H1 (cell line): ENCODE data around the gene TWSG1. TPM values are rescaled to one million over a fixed set of nuclear protein-coding genes. Genes with fewer than 3 reads are reported as not detected.

ENCODE experiments used
- CTCF ChIA-PET: fragments of 300-600 bp; sonication (Branson Sonifier 250); formaldehyde crosslinking; loops from one replicate; lab custom pipeline; 2021; ENCODE audit not compliant: partially characterized antibody; lab: Charles Lee
- POLR2A ChIA-PET: fragments of 300-600 bp; sonication (Branson Sonifier 250); formaldehyde crosslinking; loops from one replicate; lab custom pipeline; 2021; ENCODE audit warnings: inconsistent platforms; ENCODE audit not compliant: partially characterized antibody; lab: Charles Lee
- DNase-seq, 2 experiments: peaks; one replicate each; pipeline versions ENCODE4 v3.0.0 to v3.0.0-alpha.2; 2010 to 2022; ENCODE audit warnings: low spot score in 2 of 2, low read depth in 1 of 2, mixed read lengths in 1 of 2
- FAIRE-seq: peaks from 2 replicates; lab custom pipeline; 2011; peaks lifted over from hg19 to GRCh38; lab: Jason Lieb, UNC
- H2AFZ ChIP-seq: 2 replicates; pipeline ENCODE4 v1.8.1; 2012; ENCODE audit warnings: low read length, inconsistent platforms
- H2AK5ac ChIP-seq: 2 replicates; pipeline ENCODE4 v1.6.1; 2013; ENCODE audit warnings: low read depth, low read length
- H2BK120ac ChIP-seq: replicated peaks from 2 replicates; pipeline ENCODE3; 2013; ENCODE audit warnings: low read depth, low read length, inconsistent platforms
- H2BK12ac ChIP-seq: 2 replicates; pipeline ENCODE4 v1.6.1; 2013; ENCODE audit warnings: low read depth, low read length
- H2BK15ac ChIP-seq: 2 replicates; pipeline ENCODE4 v1.6.1; 2013; ENCODE audit warnings: low read length
- H2BK20ac ChIP-seq: 2 replicates; pipeline ENCODE4 v1.6.1; 2013; ENCODE audit warnings: low read length
- H2BK5ac ChIP-seq: 2 replicates; pipeline ENCODE4 v1.6.1; 2013; ENCODE audit warnings: low read depth, low read length
- H3K14ac ChIP-seq: 2 replicates; pipeline ENCODE4 v1.6.1; 2013; ENCODE audit warnings: inconsistent platforms; ENCODE audit not compliant: insufficient read length
- H3K18ac ChIP-seq: 2 replicates; pipeline ENCODE4 v1.6.1; 2013; ENCODE audit warnings: low read length; ENCODE audit errors: extremely low read depth
- H3K23ac ChIP-seq: 2 replicates; pipeline ENCODE4 v1.6.1; 2013; ENCODE audit warnings: inconsistent platforms; ENCODE audit not compliant: insufficient read length
- H3K23me2 ChIP-seq: 2 replicates; pipeline ENCODE4 v1.6.1; 2013; ENCODE audit warnings: low read depth, low read length
- H3K27ac ChIP-seq: 2 replicates; pipeline ENCODE4 v1.6.1; 2011; ENCODE audit warnings: low read depth, low read length, inconsistent platforms
- H3K27me3 ChIP-seq, 4 experiments: replicated peaks in 1 of 4; 1 replicate in 1 of 4; 2 replicates in 3 of 4; pipeline versions ENCODE4 v1.6.1 to v1.8.1; 2011 to 2013; ENCODE audit warnings: low read length in 3 of 4, mild to moderate bottlenecking in 3 of 4, inconsistent platforms in 2 of 4, mixed read lengths in 2 of 4, moderate library complexity in 1 of 4; ENCODE audit not compliant: control insufficient read depth in 3 of 4, insufficient read depth in 3 of 4; ENCODE audit errors: extremely low read depth in 1 of 4
- H3K36me3 ChIP-seq, 4 experiments: 2 replicates each; pipeline versions ENCODE4 v1.6.1 to v1.8.1; 2011 to 2013; ENCODE audit warnings: mild to moderate bottlenecking in 4 of 4, low read length in 3 of 4, moderate library complexity in 2 of 4, control low read depth in 1 of 4, inconsistent platforms in 1 of 4; ENCODE audit not compliant: insufficient read depth in 4 of 4, control insufficient read depth in 2 of 4
- H3K4ac ChIP-seq: replicated peaks from 2 replicates; pipeline ENCODE3; 2013; ENCODE audit warnings: low read length, low read depth, mixed read lengths, inconsistent platforms; ENCODE audit not compliant: insufficient read length
- H3K4me1 ChIP-seq, 4 experiments: replicated peaks in 1 of 4; 1 replicate in 1 of 4; 2 replicates in 3 of 4; pipeline versions ENCODE4 v1.6.1 to v1.8.1; 2011 to 2013; ENCODE audit warnings: low read length in 3 of 4, inconsistent platforms in 2 of 4, mixed read lengths in 1 of 4; ENCODE audit not compliant: insufficient read depth in 4 of 4, control insufficient read depth in 3 of 4
- H3K4me2 ChIP-seq, 2 experiments: 2 replicates each; pipeline versions ENCODE4 v1.6.1 to v1.8.1; 2011 to 2013; ENCODE audit warnings: low read depth in 2 of 2, low read length in 2 of 2, control low read depth in 1 of 2, inconsistent platforms in 1 of 2, mild to moderate bottlenecking in 1 of 2; ENCODE audit not compliant: insufficient read depth in 1 of 2
- H3K4me3 ChIP-seq, 4 experiments: fragments of 200-600, 300-600 bp in 1 of 4; sonication (generic), shearing (Covaris generic), sonication (Bioruptor Twin) in 1 of 4; 2 replicates each; pipeline versions ENCODE4 v1.5.1 to v1.8.1; 2011 to 2016; ENCODE audit warnings: low read length in 4 of 4, low read depth in 3 of 4, control low read depth in 2 of 4, inconsistent platforms in 2 of 4, mild to moderate bottlenecking in 2 of 4, mixed read lengths in 1 of 4, moderate library complexity in 1 of 4; ENCODE audit not compliant: insufficient read depth in 2 of 4; ENCODE audit errors: extremely low read depth in 1 of 4
- H3K56ac ChIP-seq: replicated peaks from 2 replicates; pipeline ENCODE3; 2013; ENCODE audit warnings: low read depth, mild to moderate bottlenecking, mixed read lengths, low read length, inconsistent platforms; ENCODE audit not compliant: insufficient read length
- H3K79me1 ChIP-seq: 2 replicates; pipeline ENCODE4 v1.6.1; 2013; ENCODE audit warnings: low read depth, low read length, control low read depth
- H3K79me2 ChIP-seq, 2 experiments: 2 replicates each; pipeline versions ENCODE4 v1.6.1 to v1.8.1; 2012 to 2013; ENCODE audit warnings: low read length in 2 of 2, mild to moderate bottlenecking in 2 of 2, inconsistent platforms in 1 of 2; ENCODE audit not compliant: insufficient read depth in 2 of 2, control insufficient read depth in 1 of 2
- H3K9ac ChIP-seq, 4 experiments: replicated peaks in 1 of 4; 1 replicate in 1 of 4; 2 replicates in 3 of 4; pipeline versions ENCODE4 v1.6.1 to v1.8.1; 2011 to 2013; ENCODE audit warnings: low read depth in 3 of 4, low read length in 3 of 4, control low read depth in 2 of 4, mild to moderate bottlenecking in 2 of 4, moderate library complexity in 2 of 4, inconsistent platforms in 1 of 4; ENCODE audit errors: extremely low read depth in 1 of 4
- H3K9me3 ChIP-seq, 2 experiments: 2 replicates each; pipeline versions ENCODE4 v1.6.1 to v1.8.1; 2012 to 2013; ENCODE audit warnings: mild to moderate bottlenecking in 2 of 2, moderate library complexity in 2 of 2, control low read depth in 1 of 2, inconsistent platforms in 1 of 2, low read depth in 1 of 2, low read length in 1 of 2, mixed read lengths in 1 of 2; ENCODE audit not compliant: insufficient read depth in 2 of 2
- H4K20me1 ChIP-seq, 2 experiments: replicated peaks in 1 of 2; 2 replicates each; pipeline versions ENCODE3 to v1.8.1; 2011 to 2013; ENCODE audit warnings: inconsistent platforms in 2 of 2, low read length in 2 of 2, mild to moderate bottlenecking in 1 of 2; ENCODE audit not compliant: insufficient read depth in 2 of 2, control insufficient read depth in 1 of 2
- H4K5ac ChIP-seq: 2 replicates; pipeline ENCODE4 v1.6.1; 2013; ENCODE audit warnings: low read length, low read depth, mixed read lengths, inconsistent platforms; ENCODE audit not compliant: insufficient read length
- H4K8ac ChIP-seq: 2 replicates; pipeline ENCODE4 v1.8.0; 2013; ENCODE audit warnings: mild to moderate bottlenecking, moderate library complexity, low read length, inconsistent platforms; ENCODE audit not compliant: insufficient read depth; ENCODE audit errors: extremely low read depth
- H4K91ac ChIP-seq: replicated peaks from 2 replicates; pipeline ENCODE3; 2013; ENCODE audit warnings: low read length, mixed read lengths, inconsistent platforms; ENCODE audit not compliant: insufficient read length
- BRCA1 ChIP-seq: IDR thresholded peaks from 2 replicates; pipeline ENCODE4 v1.6.1; 2012; ENCODE audit warnings: low read depth, low read length, improper control_type of control experiment
- CTBP2 ChIP-seq: IDR thresholded peaks from 2 replicates; pipeline ENCODE4 v1.7.0; 2011; ENCODE audit warnings: borderline replicate concordance, mild to moderate bottlenecking, moderate library complexity, mixed read lengths, low read length; ENCODE audit not compliant: insufficient read depth, insufficient read length
- WGBS, 2 experiments: shearing (Covaris generic) in 1 of 2; methylation state at CpG; one replicate each; pipeline versions ENCODE4 v1.1.6 to v1.1.7; 2013 to 2015; ENCODE audit warnings: low lambda C conversion rate in 2 of 2, mixed read lengths in 2 of 2, inconsistent platforms in 1 of 2, low coverage in 1 of 2, missing lambda C conversion rate in 1 of 2; ENCODE audit not compliant: insufficient replicate concordance in 2 of 2, insufficient coverage in 1 of 2, insufficient read length in 1 of 2; ENCODE audit errors: extremely low coverage in 1 of 2, missing lambda C conversion rate in 1 of 2; 5-methylcytosine and 5-hydroxymethylcytosine counted together
- polyA plus RNA-seq, 7 experiments: library from polyadenylated mRNA; depleted of rRNA in 3 of 7; stranded (reverse) in 5 of 7; unstranded in 2 of 7; fragments of >200 nt in 5 of 7; fragments of 200-250 nt in 2 of 7; gene quantifications; 1 replicate in 5 of 7; 2 replicates in 1 of 7; 4 replicates in 1 of 7; pipeline versions ENCODE4 v1.2.1 to v1.2.3, GENCODE V29; 2011 to 2013; ENCODE audit warnings: missing spikeins in 2 of 7, mixed read lengths in 2 of 7
- total RNA-seq: library from RNA; stranded (reverse); fragmentation: NEBNext Ultra II Directional; extraction: Animal tissue kit (Norgen Biotek cat#: 25700); gene quantifications from 2 replicates; pipeline ENCODE4 v1.2.1, GENCODE V29; 2021

Gene TWSG1
- total and polyA plus RNA-seq, 2 of the 8 experiments (the other 6 are each of a cell fraction or from before 2014, with no cell fraction given): 11.8 to 19.8 TPM

DNA sequence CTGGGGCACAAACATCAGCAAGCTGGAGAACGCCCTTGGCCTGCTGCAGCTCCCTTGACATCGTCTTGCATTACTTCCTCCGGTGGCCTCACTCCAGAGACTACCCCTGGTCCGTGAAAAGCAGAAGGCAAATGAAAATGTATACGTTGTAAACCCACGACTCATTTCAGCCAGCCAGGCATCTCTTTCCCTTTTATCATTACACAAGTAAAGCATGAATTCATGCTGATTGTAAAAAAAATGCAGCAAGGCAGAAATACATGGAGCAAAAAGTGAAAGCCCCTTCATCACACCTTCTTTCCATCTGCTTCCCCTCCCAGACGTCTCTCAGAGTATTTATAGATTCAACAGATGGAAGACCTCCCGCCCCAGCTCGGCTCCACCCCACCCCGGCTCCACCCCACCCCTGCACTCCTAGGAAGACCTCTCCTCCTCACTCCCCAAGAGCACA is 99.1 kb downstream of the TWSG1 start:
- Histone ChIP-seq H2AFZ (0 out of 2 replicates have a peak overlapping the region, but pooled peaks have one; percentile 64), H3K27me3 (no peaks in the 10 kb centered on the region), H3K4me2 (no peak overlapping the region; a peak in 1 of 4 replicates), H2BK20ac (0 out of 2 replicates have a peak overlapping the region, but pooled peaks have one; percentile 5), H4K5ac (peak overlapping the region; percentile 6), H3K4me1 (peaks cover 0 to 11% (median 3%) of the 10 kb centered on the region in 4 experiments; a peak in 5 of 7 replicates), H3K14ac (no peak overlapping the region), H2BK12ac (no peak overlapping the region), H3K4ac (no peak overlapping the region), H3K36me3 (no peaks in the 10 kb centered on the region), H3K9me3 (peaks cover 2 to 6% of the 10 kb centered on the region in 2 experiments; a peak in 2 of 4 replicates), H3K18ac (peak overlapping the region; percentile 10; the same call in 1 of the 2 replicates), H4K8ac (no peak overlapping the region), H3K23me2 (no peaks in the 10 kb centered on the region), H2BK15ac (no peak overlapping the region), H3K79me2 (no peaks in the 10 kb centered on the region), H2BK5ac (no peak overlapping the region), H2BK120ac (peak overlapping the region; percentile 5), H3K9ac (no peak overlapping the region), H3K23ac (no peak overlapping the region), H4K20me1 (no peaks in the 10 kb centered on the region), H2AK5ac (no peak overlapping the region), H3K4me3 (no peak overlapping the region), H3K79me1 (no peaks in the 10 kb centered on the region), H4K91ac (no peak overlapping the region), H3K27ac (no peak overlapping the region), H3K56ac (no peak overlapping the region)
- no peak for FAIRE-seq
- DNase-seq: no peak
- TF ChIP-seq BRCA1 (no peak), CTBP2 (no peak)
- POLR2A ChIA-PET: interaction anchor here (0.9 kb wide), 1 partner anchor 185 kb away, joined by 4 read pairs; no protein-coding TSS in a partner anchor
- CTCF ChIA-PET: interaction anchor here (1.1 kb wide), 1 partner anchor 16 kb away, joined by 3 read pairs; no protein-coding TSS in a partner anchor
- 73% methylated on average over 7 of the region's 10 CpGs; no CpG with 5 or more reads in 1 of the 2 experiments for WGBS, 2 experiments
